IPS-11a (cell line): Measurements from ENCODE around the gene ACMSD.
"Not testable (repeated sequence)": the region's sequence is repeated elsewhere in the genome, so short reads cannot be mapped to it uniquely, and the experiment has no call there.

Experiments
- H3K4me3 ChIP-seq: one replicate; pipeline ENCODE4 v1.5.1; 2013; ENCODE audit warnings: low read depth, low read length, control low read depth

ACMSD gene

GRCh38 chr2:134905168-134905567, 66.8 kb downstream of the ACMSD start:
- H3K4me3 ChIP-seq = no peak overlapping the region

- no peak overlapping the region for H3K4me3 ChIP-seq
Measured at GRCh38 chr2:134906726-134907125, 68.3 kb downstream of the ACMSD start.

GRCh38 chr2:134907441-134908116, 69.2 kb downstream of the ACMSD start:
- not testable (repeated sequence) for H3K4me3 ChIP-seq

GRCh38 chr2:134910763-134911399, 72.5 kb downstream of the ACMSD start:
- H3K4me3 ChIP-seq = no peak overlapping the region

- H3K4me3 ChIP-seq = no peak overlapping the region
Measured at GRCh38 chr2:134911400-134911785, 73.0 kb downstream of the ACMSD start.

- H3K4me3 ChIP-seq = no peak overlapping the region
Measured at GRCh38 chr2:134912361-134912760, 73.9 kb downstream of the ACMSD start.

- peak overlapping the region; percentile 72 for H3K4me3 ChIP-seq
Measured at GRCh38 chr2:134917360-134917865, 79.0 kb downstream of the ACMSD start.

GRCh38 chr2:134917888-134918525, 79.6 kb downstream of the ACMSD start:
- peak overlapping the region; percentile 72 for H3K4me3 ChIP-seq

- H3K4me3 ChIP-seq = peak within 1 kb of the TSS; percentile 96
Measured at GRCh38 chr2:134918526-134919340, 80.3 kb downstream of the ACMSD start, which contains the start of gene CCNT2. Gene CCNT2, plus strand, starts transcription at chr2:134918822. Its CDS starts 33 bp downstream, at chr2:134918855.

GRCh38 chr2:134919341-134920210, 81.2 kb downstream of the ACMSD start:
- peak overlapping the region; percentile 96 for H3K4me3 ChIP-seq

- H3K4me3 ChIP-seq = no peak overlapping the region
Measured at GRCh38 chr2:134924912-134925311, 86.5 kb downstream of the ACMSD start.

GRCh38 chr2:134926231-134926931, 88.0 kb downstream of the ACMSD start:
- no peak overlapping the region for H3K4me3 ChIP-seq

- H3K4me3 ChIP-seq = no peak overlapping the region
Measured at GRCh38 chr2:134927195-134927594, 88.8 kb downstream of the ACMSD start.

GRCh38 chr2:134932864-134933526, 94.6 kb downstream of the ACMSD start:
- no peak overlapping the region for H3K4me3 ChIP-seq

- H3K4me3 ChIP-seq = no peak overlapping the region
Measured at GRCh38 chr2:134933732-134934131, 95.3 kb downstream of the ACMSD start.

GRCh38 chr2:134934150-134934549, 95.7 kb downstream of the ACMSD start:
- H3K4me3 ChIP-seq = no peak overlapping the region

GRCh38 chr2:134934641-134935040, 96.2 kb downstream of the ACMSD start:
- H3K4me3 ChIP-seq = no peak overlapping the region

GRCh38 chr2:134936691-134937090, 98.3 kb downstream of the ACMSD start:
- no peak overlapping the region for H3K4me3 ChIP-seq

GRCh38 chr2:134943540-134943939, 105.1 kb downstream of the ACMSD start:
- no peak overlapping the region for H3K4me3 ChIP-seq
